ENCODE results near the gene SCPEP1.
A peak's percentile ranks its signal among the peaks of the same experiment; 100 is the strongest.
"Not testable (repeated sequence)": the region's sequence is repeated elsewhere in the genome, so short reads cannot be mapped to it uniquely, and the experiment has no call there.

SCPEP1 gene

GRCh38 chr17:56965241-56965640 is 12.7 kb upstream of the SCPEP1 start:
- not testable (repeated sequence) for DNase-seq (ENCODE audit: low read depth)

GRCh38 chr17:56965681-56966080 is 12.2 kb upstream of the SCPEP1 start:
- DNase-seq (ENCODE audit: low read depth): not testable (repeated sequence)

- DNase-seq (ENCODE audit: low read depth): no peak
These were observed 11.6 kb upstream of the SCPEP1 start for GRCh38 chr17:56966338-56966737.

- DNase-seq (ENCODE audit: low read depth): no peak
These were observed 7.0 kb upstream of the SCPEP1 start for GRCh38 chr17:56970974-56971373.

GRCh38 chr17:56972111-56972730 is 5.7 kb upstream of the SCPEP1 start:
- no peak for DNase-seq (ENCODE audit: low read depth)

- DNase-seq (ENCODE audit: low read depth): peak; percentile 37
These were observed 4.4 kb upstream of the SCPEP1 start for GRCh38 chr17:56973520-56973919.

GRCh38 chr17:56974055-56974454 is 3.9 kb upstream of the SCPEP1 start:
- no peak for DNase-seq (ENCODE audit: low read depth)

GRCh38 chr17:56975656-56976055 is 2.3 kb upstream of the SCPEP1 start:
- DNase-seq (ENCODE audit: low read depth): no peak

GRCh38 chr17:56976941-56977608 is 856 bp upstream of the SCPEP1 start:
- no peak for DNase-seq (ENCODE audit: low read depth)

GRCh38 chr17:56978441-56979090 is 635 bp downstream of the SCPEP1 start:
- peak; percentile 26 for DNase-seq (ENCODE audit: low read depth)

- DNase-seq (ENCODE audit: low read depth): no peak
These were observed 1.2 kb downstream of the SCPEP1 start for GRCh38 chr17:56979091-56979480.

GRCh38 chr17:56980526-56980925 is 2.6 kb downstream of the SCPEP1 start:
- DNase-seq (ENCODE audit: low read depth): not testable (repeated sequence)

- no peak for DNase-seq (ENCODE audit: low read depth)
These were observed 4.4 kb downstream of the SCPEP1 start for GRCh38 chr17:56982312-56982711.

GRCh38 chr17:56983366-56983765 is 5.4 kb downstream of the SCPEP1 start:
- no peak for DNase-seq (ENCODE audit: low read depth)

- no peak for DNase-seq (ENCODE audit: low read depth)
These were observed 7.6 kb downstream of the SCPEP1 start for GRCh38 chr17:56985371-56986162.

GRCh38 chr17:56987283-56987834 is 9.4 kb downstream of the SCPEP1 start:
- DNase-seq (ENCODE audit: low read depth): no peak

GRCh38 chr17:56988901-56989572 is 11.1 kb downstream of the SCPEP1 start:
- DNase-seq (ENCODE audit: low read depth): no peak

- no peak for DNase-seq (ENCODE audit: low read depth)
These were observed 14.4 kb downstream of the SCPEP1 start for GRCh38 chr17:56992364-56992763.

GRCh38 chr17:56994009-56994792 is 16.3 kb downstream of the SCPEP1 start:
- DNase-seq (ENCODE audit: low read depth): peak; percentile 23

- no peak for DNase-seq (ENCODE audit: low read depth)
These were observed 17.8 kb downstream of the SCPEP1 start for GRCh38 chr17:56995766-56996165.

GRCh38 chr17:56997313-56997712 is 19.4 kb downstream of the SCPEP1 start:
- DNase-seq (ENCODE audit: low read depth): no peak

All from EH (cell line).